Activated T-cell treated with anti-CD3 and anti-CD28 coated beads, Interleukin-2, amount 50 U/mL, for 4 hours (primary cell): ENCODE measurements around the gene MYH6. TPM values are rescaled to one million over a fixed set of nuclear protein-coding genes. Genes with fewer than 3 reads are reported as not detected.

Source experiments
- ATAC-seq, 2 donors: fragments of 200-7000 bp; cut with Tn5 transposase; one replicate each; pipeline ENCODE4 v1.10.0; 2021
- DNase-seq: peaks from one replicate; pipeline ENCODE4 v3.0.0-alpha.2; 2020
- H3K27me3 Mint-ChIP-seq: one replicate; pipeline ENCODE4 v1.8.0; 2021; ENCODE audit warnings: low read depth, mixed read lengths
- H3K36me3 Mint-ChIP-seq: one replicate; pipeline ENCODE4 v1.8.0; 2022; ENCODE audit warnings: mixed read lengths; ENCODE audit not compliant: insufficient read depth
- H3K4me1 Mint-ChIP-seq: one replicate; pipeline ENCODE4 v1.8.0; 2021; ENCODE audit warnings: low read depth, mixed read lengths
- H3K4me3 Mint-ChIP-seq: one replicate; pipeline ENCODE4 v1.8.0; 2021; ENCODE audit warnings: mild to moderate bottlenecking, moderate library complexity, mixed read lengths
- H3K9me3 Mint-ChIP-seq: one replicate; pipeline ENCODE4 v1.8.0; 2021; ENCODE audit warnings: mixed read lengths
- total RNA-seq, 3 donors: library from RNA; stranded (reverse); gene quantifications; one replicate each; pipeline ENCODE4 v1.2.1, GENCODE V29; 2021

MYH6 gene
- total RNA-seq, 3 donors from 2014 or later, result not detected

GRCh38 chr14:23413681-23414080 is 5.6 kb upstream of the MYH6 start:
- DNase-seq (no peak), ATAC-seq (no peak)
- H3K4me3 Mint-ChIP-seq, result no peak overlapping the region
- H3K27me3 Mint-ChIP-seq, result peaks cover 5% of the 10 kb centered on the region
- H3K36me3 Mint-ChIP-seq, result no peaks in the 10 kb centered on the region
- no peaks in the 10 kb centered on the region for H3K9me3 Mint-ChIP-seq
- no peaks in the 10 kb centered on the region for H3K4me1 Mint-ChIP-seq

DNA sequence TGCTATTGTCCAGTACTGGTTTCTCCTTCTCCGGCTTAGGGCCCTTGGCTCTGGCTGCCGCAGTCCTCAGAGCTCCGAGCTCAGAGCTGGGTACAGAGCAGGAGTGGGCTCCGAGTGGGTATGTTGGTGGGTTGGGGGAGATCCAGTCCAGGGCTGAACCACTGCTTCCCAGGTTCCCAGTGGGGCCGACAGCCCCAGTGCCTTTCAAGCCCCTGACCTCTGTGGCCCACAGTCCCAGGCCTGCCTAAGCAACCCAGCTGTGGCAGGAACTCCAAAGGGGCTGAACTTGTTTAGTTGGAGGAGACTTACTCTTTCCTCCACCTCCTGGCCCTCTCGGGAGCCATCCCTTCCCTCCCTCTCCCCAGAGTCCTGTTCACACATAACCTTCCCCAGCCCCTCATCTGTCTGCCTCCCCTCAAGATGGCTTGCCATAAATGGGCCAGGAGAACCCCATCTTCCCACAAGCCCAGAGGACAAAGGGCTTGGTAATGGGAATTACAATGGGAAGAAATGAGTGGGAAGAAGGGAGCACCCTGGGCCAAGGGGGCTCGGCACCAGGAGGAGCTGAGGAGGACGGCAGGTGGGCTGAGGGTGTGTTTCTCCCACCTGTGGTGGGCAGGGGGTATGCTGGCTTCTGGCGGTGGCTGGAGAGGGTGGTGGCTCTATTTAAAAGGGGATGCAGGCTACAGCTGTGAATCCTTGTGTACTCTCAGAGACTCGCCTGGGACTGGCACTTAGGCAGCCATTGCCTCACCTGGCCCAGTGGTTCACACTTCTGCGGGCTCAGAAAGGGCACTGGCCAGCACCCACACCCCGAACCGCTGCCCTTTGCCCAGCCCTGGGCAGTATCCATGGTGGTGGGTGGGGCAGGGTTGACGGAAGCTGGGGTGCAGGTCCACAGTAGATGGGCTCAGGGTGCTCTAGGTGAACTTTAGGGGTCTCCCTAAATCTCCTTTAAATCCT is 3.8 kb upstream of the MYH6 start:
- no peak for ATAC-seq
- no peak overlapping the region for H3K4me3 Mint-ChIP-seq
- no peaks in the 10 kb centered on the region for H3K9me3 Mint-ChIP-seq
- no peaks in the 10 kb centered on the region for H3K36me3 Mint-ChIP-seq
- DNase-seq, result no peak
- H3K27me3 Mint-ChIP-seq, result peaks cover 11% of the 10 kb centered on the region
- no peaks in the 10 kb centered on the region for H3K4me1 Mint-ChIP-seq

- ATAC-seq (no peak), DNase-seq (no peak)
- Mint-ChIP-seq H3K4me1 (no peaks in the 10 kb centered on the region), H3K27me3 (peaks cover 12% of the 10 kb centered on the region), H3K9me3 (no peaks in the 10 kb centered on the region), H3K4me3 (no peak overlapping the region), H3K36me3 (no peaks in the 10 kb centered on the region)
These were observed 2.0 kb upstream of the MYH6 start for GRCh38 chr14:23409966-23410635.

DNA sequence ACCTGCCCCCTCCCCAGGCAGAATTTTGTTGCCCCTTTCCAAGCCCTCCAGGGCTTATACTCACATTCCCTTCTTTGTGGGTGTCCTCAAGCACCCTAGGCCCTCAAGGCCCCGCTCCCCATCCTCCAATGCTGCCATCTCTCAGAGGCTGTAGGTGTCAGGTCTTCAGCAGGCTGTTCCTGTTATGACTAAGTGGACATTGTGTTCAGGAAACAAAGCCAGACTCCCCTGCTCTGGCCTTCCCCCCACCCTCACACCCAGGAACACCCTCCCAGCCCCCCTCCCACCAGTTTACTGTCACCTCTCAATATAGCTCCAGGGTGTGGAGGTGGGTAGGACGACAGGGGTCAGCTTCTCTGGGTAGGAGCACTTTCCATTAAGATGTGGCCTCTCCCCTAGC is 1.4 kb upstream of the MYH6 start:
- DNase-seq (no peak), ATAC-seq (no peak)
- Mint-ChIP-seq H3K36me3 (no peaks in the 10 kb centered on the region), H3K4me3 (no peak overlapping the region), H3K27me3 (peaks cover 17% of the 10 kb centered on the region), H3K9me3 (no peaks in the 10 kb centered on the region), H3K4me1 (no peaks in the 10 kb centered on the region)

GRCh38 chr14:23408307-23408630 is 196 bp upstream of the MYH6 start:
- Mint-ChIP-seq H3K36me3 (no peaks in the 10 kb centered on the region), H3K4me1 (no peaks in the 10 kb centered on the region), H3K9me3 (no peaks in the 10 kb centered on the region), H3K4me3 (no peak overlapping the region), H3K27me3 (peaks cover 19% of the 10 kb centered on the region)
- no peak for DNase-seq
- no peak for ATAC-seq

DNA sequence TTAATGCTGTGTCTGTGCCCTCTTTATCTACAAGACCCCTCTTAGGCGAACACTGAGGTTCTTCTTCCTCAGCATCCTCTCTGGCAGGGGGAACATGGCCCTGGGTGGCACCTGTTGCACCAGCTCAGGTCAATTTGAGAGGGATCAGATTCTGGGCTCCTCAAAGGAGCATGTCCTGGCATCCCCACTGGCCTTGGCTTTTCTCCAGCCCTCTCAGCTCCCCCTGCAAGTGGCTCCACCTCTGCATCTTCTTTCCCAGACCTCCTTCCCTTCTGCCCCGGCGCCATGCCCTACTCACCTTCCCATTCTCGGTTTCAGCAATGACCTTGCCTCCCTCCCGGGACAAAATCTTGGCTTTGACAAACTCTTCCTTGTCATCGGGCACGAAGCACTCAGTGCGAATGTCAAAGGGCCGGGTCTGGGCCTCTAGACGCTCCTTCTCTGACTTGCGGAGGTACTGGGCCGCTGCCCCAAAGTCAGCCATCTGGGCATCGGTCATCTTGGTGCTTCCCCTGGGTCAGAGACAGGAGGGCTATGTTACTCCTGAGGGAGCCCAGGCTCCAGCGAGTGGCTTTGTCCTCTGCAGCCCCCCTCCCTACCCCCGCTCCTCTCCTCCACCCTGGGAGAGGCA is 1.2 kb downstream of the MYH6 start:
- H3K27me3 Mint-ChIP-seq, result peaks cover 20% of the 10 kb centered on the region
- ATAC-seq, result no peak
- H3K36me3 Mint-ChIP-seq, result no peaks in the 10 kb centered on the region

GRCh38 chr14:23406244-23406643 is 1.8 kb downstream of the MYH6 start:
- H3K36me3 Mint-ChIP-seq, result no peaks in the 10 kb centered on the region
- no peak for ATAC-seq

More for the DNA sequence above, 1.2 kb downstream of the MYH6 start:
- DNase-seq, result no peak
- H3K9me3 Mint-ChIP-seq, result no peaks in the 10 kb centered on the region
- H3K4me3 Mint-ChIP-seq, result no peak overlapping the region
- no peaks in the 10 kb centered on the region for H3K4me1 Mint-ChIP-seq

DNA sequence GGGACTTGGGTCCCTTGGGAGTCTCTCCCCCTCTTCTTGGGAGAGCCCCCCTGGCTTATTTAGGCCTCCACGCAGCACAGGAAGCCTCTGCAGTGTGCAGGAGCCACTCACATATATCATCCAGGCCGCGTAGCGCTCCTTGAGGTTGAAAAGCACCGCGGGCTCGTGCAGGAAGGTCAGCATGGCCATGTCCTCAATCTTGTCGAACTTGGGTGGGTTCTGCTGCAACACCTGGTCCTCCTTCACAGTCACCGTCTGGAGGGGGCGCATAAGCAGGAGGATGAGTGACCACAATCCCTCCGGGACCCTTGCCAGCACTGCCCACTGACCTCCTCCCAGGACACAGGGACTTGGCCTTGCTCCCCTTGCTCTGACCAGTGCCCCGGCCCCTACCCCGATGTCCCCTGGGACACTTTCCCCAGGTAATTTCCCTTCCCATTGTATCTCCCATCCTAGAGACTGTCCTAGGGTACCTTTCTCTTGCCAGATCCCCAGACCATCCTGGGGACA is 2.5 kb downstream of the MYH6 start:
- Mint-ChIP-seq H3K4me1 (no peaks in the 10 kb centered on the region), H3K36me3 (no peaks in the 10 kb centered on the region), H3K27me3 (peaks cover 20% of the 10 kb centered on the region), H3K4me3 (no peak overlapping the region), H3K9me3 (no peaks in the 10 kb centered on the region)
- DNase-seq (no peak), ATAC-seq (no peak)

More at GRCh38 chr14:23406244-23406643, 1.8 kb downstream of the MYH6 start:
- no peaks in the 10 kb centered on the region for H3K9me3 Mint-ChIP-seq
- no peak for DNase-seq
- no peaks in the 10 kb centered on the region for H3K4me1 Mint-ChIP-seq
- peaks cover 20% of the 10 kb centered on the region for H3K27me3 Mint-ChIP-seq
- H3K4me3 Mint-ChIP-seq, result no peak overlapping the region

- H3K4me3 Mint-ChIP-seq, result no peak overlapping the region
- no peaks in the 10 kb centered on the region for H3K36me3 Mint-ChIP-seq
- H3K9me3 Mint-ChIP-seq, result no peaks in the 10 kb centered on the region
- H3K4me1 Mint-ChIP-seq, result no peaks in the 10 kb centered on the region
- ATAC-seq (no peak), DNase-seq (no peak)
- H3K27me3 Mint-ChIP-seq, result peaks cover 20% of the 10 kb centered on the region
These were observed 3.0 kb downstream of the MYH6 start for GRCh38 chr14:23405096-23405495.

DNA sequence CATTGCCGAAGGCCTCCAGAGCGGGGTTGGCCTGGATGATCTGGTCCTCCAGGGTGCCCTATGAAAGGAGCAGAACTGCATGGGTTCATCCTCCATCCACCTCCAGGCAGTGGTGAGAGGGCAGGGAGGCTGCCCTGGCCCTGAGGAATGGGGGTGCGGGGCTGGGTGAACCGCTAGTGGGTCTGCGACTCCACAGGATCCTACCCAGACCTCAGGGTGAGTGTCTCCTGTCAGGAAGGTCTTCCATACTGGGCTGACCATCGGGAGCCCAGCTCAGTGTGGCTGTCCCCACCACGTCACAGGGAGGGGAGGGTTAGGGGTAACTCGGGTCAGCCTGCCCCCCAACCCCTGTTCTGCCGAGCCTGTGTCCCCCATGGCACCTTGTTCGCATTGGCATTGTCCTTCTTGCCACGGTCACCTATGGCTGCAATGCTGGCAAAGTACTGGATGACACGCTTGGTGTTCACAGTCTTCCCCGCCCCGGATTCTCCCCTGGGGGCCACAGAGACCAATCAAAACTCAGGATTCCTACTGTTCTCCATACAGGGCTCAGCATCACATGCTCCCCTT is 3.7 kb downstream of the MYH6 start:
- DNase-seq (no peak), ATAC-seq (no peak)
- Mint-ChIP-seq H3K4me1 (no peaks in the 10 kb centered on the region), H3K9me3 (no peaks in the 10 kb centered on the region), H3K27me3 (peaks cover 20% of the 10 kb centered on the region), H3K36me3 (no peaks in the 10 kb centered on the region), H3K4me3 (no peak overlapping the region)

DNA sequence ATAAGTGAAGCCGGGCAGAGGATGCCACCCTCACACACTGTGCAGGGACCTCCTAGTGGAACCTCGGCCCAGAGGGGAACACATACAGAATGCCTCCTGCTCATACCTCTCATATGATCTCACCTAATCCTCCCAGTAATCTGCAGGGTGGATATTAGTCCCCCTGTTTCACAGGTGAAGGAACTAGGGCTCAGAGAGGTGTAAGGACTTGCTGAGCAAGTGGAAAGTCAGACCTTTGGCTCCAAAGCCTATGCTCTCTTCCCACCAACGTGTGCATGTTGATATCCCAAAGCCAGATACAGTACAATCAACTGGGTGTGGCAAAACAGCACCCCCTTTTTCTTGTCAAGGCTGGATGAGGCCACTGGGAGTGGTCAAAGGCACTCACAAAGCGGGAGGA is 4.2 kb downstream of the MYH6 start:
- H3K27me3 Mint-ChIP-seq, result peaks cover 20% of the 10 kb centered on the region
- no peaks in the 10 kb centered on the region for H3K36me3 Mint-ChIP-seq
- H3K4me3 Mint-ChIP-seq, result no peak overlapping the region
- no peak for ATAC-seq
- H3K9me3 Mint-ChIP-seq, result no peaks in the 10 kb centered on the region
- no peaks in the 10 kb centered on the region for H3K4me1 Mint-ChIP-seq
- no peak for DNase-seq

DNA sequence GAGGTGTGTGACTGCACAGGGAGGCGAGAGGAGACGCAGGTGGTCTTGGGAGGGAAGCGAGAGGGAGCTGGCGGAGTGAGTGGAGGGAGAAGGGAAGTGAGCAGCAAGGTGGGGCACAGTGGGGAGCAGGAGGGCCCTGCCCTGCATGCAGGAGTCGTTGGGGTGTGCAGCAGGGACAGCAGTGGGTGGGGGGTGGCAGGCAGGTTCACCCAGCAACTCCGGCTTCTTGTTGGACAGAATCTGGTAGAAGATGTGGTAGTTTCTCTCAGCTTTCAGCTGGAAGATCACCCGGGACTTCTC is 5.0 kb downstream of the MYH6 start:
- Mint-ChIP-seq H3K4me1 (no peaks in the 10 kb centered on the region), H3K27me3 (peaks cover 17% of the 10 kb centered on the region), H3K4me3 (no peak overlapping the region), H3K36me3 (no peaks in the 10 kb centered on the region), H3K9me3 (no peaks in the 10 kb centered on the region)
- DNase-seq, result no peak
- no peak for ATAC-seq

DNA sequence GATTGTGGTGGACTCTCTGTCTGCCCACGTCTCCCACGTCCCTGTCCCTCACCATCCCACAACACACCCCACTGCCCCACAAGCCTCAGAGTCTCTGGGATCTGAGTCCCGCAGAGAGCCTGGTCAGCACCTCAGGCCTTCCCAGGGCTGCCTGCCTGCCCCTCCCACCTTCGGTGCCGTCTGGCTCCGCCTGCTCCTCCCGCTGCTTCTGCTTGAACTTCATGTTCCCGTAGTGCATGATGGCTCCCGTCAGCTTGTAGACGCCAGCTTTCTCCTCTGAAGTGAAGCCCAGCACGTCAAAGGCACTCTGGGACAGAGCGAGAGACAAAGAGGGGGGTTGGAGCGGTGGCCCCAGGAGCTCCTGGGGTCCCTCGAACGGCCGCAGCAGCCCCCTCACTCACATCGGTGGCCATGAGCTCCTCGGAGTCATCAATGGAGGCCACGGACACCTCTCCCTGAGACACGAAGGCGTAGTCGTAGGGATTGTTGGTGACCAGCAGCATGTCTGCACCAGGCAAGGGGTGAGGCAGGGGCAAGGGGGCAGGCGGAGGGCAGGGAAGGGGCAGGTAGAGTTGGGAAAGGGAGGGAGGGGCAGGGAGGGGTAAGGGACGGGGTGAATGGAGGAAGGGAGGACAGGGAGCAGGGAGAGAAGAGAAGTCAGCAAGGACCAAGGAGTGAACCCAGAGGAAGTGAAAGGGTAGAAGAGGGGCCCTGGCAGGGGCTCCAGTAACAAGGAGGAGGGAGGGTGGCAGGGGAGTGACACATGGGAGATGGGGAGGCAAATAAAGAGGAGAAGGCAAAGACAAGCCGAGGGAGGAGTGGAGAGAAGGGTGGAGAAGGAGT is 5.6 kb downstream of the MYH6 start:
- peaks cover 16% of the 10 kb centered on the region for H3K27me3 Mint-ChIP-seq
- no peaks in the 10 kb centered on the region for H3K36me3 Mint-ChIP-seq
- no peak overlapping the region for H3K4me3 Mint-ChIP-seq
- H3K4me1 Mint-ChIP-seq, result no peaks in the 10 kb centered on the region
- ATAC-seq (no peak), DNase-seq (no peak)
- no peaks in the 10 kb centered on the region for H3K9me3 Mint-ChIP-seq

DNA sequence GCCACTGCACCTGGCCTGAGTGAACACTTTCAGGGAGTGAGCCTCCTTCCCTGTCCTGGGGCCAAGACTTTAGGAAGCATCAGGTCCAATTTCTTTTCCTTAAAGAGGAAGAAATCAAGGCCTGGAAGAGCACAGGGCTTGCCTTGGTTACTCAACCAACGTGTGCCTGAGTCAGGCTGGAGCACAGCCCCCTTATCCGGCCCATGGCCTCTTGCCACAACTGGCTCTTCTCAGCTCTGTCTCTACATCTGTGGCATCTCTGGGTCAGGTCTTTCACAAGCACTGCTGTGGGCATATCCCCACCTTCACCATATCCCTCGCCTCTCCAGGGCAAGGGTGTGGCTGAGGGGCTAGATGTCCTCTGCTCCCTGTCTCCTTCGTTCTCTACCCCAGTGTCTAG is 6.8 kb downstream of the MYH6 start:
- no peaks in the 10 kb centered on the region for H3K9me3 Mint-ChIP-seq
- DNase-seq, result no peak
- H3K4me1 Mint-ChIP-seq, result no peaks in the 10 kb centered on the region
- no peak overlapping the region for H3K4me3 Mint-ChIP-seq
- ATAC-seq, result no peak
- no peaks in the 10 kb centered on the region for H3K36me3 Mint-ChIP-seq
- peaks cover 13% of the 10 kb centered on the region for H3K27me3 Mint-ChIP-seq
